Activated naive CD8-positive, alpha-beta T cell treated with anti-CD3 and anti-CD28 coated beads, Interleukin-2, amount 50 U/mL, for 16 hours (primary cell): ENCODE measurements around the gene SH3BP2.

Experiments
- DNase-seq: peaks from one replicate; pipeline ENCODE4 v3.0.0-alpha.2; 2020; ENCODE audit warnings: low read depth, low spot score

SH3BP2 gene

GRCh38 chr4:2802618-2803531 is 10.0 kb downstream of the SH3BP2 start:
- DNase-seq: no peak

GRCh38 chr4:2803624-2804448 is 11.0 kb downstream of the SH3BP2 start:
- no peak for DNase-seq

DNA sequence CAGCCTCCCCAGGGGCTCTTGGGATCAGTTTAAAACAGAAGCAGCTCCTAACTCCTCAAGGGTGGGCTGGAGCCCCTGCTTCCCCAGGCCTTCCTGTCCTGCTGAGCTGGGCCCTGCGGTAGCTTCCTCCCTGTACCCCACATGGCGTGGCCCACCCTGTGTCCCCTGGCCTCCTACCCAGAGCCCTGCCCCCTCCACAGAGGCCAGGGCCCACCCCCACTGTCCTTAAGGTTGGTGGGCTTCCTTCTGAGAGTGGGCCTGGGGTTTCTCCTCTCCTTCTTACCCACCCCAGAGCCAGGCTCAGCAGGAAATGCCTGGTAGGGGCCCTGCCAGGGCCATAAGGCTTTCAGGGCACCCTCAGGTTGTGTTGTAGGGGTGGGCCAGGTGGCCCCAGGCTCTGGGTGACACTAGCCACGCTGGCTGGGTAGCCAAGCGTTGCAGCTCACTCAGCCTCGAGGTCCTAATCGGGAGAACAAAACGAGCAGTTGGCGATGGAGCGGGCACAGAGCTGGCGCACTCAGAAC is 11.6 kb downstream of the SH3BP2 start:
- no peak for DNase-seq

GRCh38 chr4:2804973-2805501 is 12.2 kb downstream of the SH3BP2 start:
- no peak for DNase-seq

GRCh38 chr4:2805712-2806389 is 13.0 kb downstream of the SH3BP2 start:
- no peak for DNase-seq

DNA sequence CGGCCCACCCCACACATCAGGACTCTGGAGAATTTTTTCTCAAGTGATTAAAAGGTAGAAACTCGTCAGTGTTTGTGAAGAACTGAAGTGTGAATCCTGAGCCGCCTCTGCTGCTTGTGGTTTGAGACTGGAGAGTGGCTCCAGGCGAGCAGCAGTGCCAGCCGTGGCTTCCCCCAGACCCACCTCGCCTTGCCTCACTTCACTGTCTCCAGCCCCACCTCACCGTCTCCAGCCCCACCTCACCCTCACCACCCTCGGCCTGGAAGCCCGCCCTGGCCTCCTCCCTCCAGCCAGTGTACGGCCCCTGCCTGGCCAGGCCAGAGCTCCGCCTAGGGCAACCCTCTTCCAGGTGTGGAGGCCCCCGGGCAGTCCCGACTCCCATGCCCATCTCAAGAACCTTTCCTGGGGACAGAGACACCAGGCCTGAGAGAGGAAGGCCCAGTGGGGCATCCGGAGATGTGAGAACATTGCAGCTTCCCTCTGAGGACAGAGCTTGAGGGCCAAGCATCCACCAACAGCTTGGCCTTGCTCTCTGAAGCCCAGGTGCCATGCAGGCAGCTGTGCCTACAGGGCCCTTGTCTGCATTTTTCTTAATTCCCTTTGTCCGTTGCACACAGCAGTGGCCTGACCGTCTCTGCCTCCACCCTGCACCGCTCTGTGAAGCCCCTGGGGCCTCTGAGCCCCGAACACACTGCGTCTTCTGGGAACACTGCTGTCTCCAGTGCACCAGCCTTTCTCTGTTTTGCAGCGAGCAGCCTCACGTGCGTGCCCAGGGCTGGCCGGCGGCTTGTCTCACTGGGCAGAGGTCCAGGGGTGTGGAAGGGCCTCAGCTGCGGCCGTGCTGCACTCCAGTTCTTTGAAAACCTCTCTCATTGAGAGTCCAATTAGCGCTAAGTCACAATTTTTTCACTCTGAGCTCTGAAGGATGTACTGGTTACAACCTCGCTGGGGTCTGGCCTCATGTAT is 13.8 kb downstream of the SH3BP2 start:
- no peak for DNase-seq

DNA sequence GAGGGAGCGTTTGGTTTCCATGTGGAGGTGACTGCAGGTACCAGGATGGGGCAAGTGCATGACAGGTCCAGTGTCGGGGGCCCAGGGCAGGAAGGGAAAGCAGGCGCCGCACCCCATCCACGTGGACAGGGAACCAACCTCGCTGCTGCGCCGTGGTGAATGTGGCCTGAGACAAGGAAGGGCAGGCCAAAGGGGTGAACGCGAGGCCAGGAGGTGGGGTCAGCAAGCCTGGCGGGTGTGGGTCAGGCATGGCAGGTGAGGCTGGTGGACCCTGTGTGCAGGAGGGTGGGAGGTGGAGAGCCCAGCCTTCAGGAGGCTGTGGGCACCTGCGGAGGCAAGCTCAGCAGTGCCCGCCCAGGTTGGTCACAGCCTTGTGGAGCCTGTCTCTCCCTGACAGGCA is 14.7 kb downstream of the SH3BP2 start:
- no peak for DNase-seq

- DNase-seq: no peak
These were observed 15.1 kb downstream of the SH3BP2 start for GRCh38 chr4:2808001-2808400.

- DNase-seq: no peak
These were observed 16.8 kb downstream of the SH3BP2 start for GRCh38 chr4:2809610-2810180.

- no peak for DNase-seq
These were observed 17.5 kb downstream of the SH3BP2 start for GRCh38 chr4:2810388-2810787.

GRCh38 chr4:2811830-2812611 is 19.1 kb downstream of the SH3BP2 start:
- no peak for DNase-seq

- no peak for DNase-seq
These were observed 19.9 kb downstream of the SH3BP2 start for GRCh38 chr4:2812612-2813354.

DNA sequence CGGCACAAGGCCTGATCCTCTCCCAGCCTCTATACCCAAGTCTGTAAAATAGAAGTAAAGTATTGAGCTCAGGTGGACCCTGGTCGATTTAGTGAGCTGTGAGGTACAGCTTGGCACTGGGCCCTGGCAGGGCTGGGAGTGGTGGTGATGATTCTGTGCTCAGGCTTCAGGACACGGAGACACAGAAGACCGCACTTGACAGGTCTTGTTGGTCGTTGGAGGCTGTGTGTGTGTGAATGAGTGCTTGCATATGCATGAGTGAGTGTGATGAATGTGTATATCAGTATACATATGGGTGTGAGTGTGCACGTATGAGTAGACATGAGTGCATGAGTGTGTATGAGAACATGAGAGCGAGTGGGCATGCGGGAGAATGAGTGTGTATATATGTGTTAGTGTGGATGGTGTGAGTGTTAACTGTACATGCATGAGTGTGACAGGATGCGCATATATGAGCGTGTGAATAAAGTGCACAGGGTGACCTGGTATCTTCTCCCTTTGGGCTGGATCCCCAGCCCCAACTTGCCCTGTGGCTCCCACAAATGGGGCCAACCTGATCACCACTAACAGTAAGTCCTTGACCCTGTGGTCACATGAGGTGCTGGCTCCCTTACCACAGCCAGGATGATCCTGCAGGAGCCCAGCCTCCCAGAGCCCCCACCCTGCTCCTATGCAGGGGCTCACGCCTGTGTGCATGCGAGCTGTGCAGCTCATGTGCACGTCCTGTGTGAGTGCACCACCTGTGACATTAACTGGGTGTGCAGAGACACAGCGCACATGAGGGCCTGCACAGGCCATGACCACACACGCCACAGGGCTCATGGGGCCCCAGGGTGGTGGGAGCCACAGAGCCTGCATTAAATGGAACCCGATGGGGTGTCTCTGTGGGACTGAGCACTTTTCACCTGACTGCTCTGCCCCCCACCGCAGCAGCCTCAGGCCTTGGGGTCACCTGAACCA is 20.8 kb downstream of the SH3BP2 start:
- no peak for DNase-seq

GRCh38 chr4:2814627-2815270 is 21.9 kb downstream of the SH3BP2 start:
- no peak for DNase-seq

GRCh38 chr4:2816401-2816954 is 23.6 kb downstream of the SH3BP2 start:
- no peak for DNase-seq

DNA sequence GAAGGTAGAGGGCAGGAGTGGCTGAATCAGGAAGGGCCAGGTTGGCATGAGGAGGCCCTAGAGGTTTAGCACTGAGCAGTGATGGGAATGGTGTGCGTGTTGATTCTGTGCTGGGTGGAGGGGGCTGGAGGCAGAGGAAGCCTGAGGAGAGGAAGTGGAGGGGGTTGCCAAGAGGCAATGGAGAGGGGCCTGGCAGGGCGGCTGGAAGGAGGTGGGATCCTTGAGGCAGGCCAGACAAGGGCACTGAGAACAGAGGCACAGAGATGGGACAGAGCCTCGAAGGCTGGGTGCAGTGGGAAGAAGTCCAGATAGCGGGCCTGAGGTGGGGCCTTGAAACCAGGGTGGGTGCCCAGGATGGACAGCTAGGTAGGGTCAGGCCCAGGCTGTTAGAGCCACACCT is 24.3 kb downstream of the SH3BP2 start:
- DNase-seq: no peak
